ENCODE measurements around the gene SLITRK2.

GRCh38 chrX:145813081-145813480, 4.5 kb upstream of the SLITRK2 start:
- no peak for TF ChIP-seq POLR2A (IDR thresholded peaks at IDR 0.05; ENCODE audit: low read depth, low read length)
- TF ChIP-seq TAF1 (IDR thresholded peaks at IDR 0.05; ENCODE audit: borderline replicate concordance, low read depth, low read length): no peak

Data from GM12892 (cell line).